HTERT RPE-1 (cell line): ENCODE results near the gene ZNF443.
"Not testable (repeated sequence)": the region's sequence is repeated elsewhere in the genome, so short reads cannot be mapped to it uniquely, and the experiment has no call there.

ENCODE experiments used
- in situ Hi-C: fragments of 300-500 bp; cut with MboI; formaldehyde crosslinking; loops from 4 replicates; pipeline ENCODE4 v1.14.3; 2020; ENCODE audit warnings: low sequenced_read_pairs

Gene ZNF443

GRCh38 chr19:12425236-12425887 is 15.5 kb downstream of the ZNF443 start:
- in situ Hi-C loops = no loop called here

GRCh38 chr19:12417273-12417672 is 23.5 kb downstream of the ZNF443 start:
- in situ Hi-C loops = not testable (repeated sequence)

- in situ Hi-C loops = no loop called here
These were observed 28.9 kb downstream of the ZNF443 start for GRCh38 chr19:12411893-12412292.

- in situ Hi-C loops = no loop called here
These were observed 40.0 kb downstream of the ZNF443 start, which contains the start of gene ZNF799 for GRCh38 chr19:12400633-12401502. Gene ZNF799, minus strand, starts transcription at chr19:12401271. Its CDS starts 201 bp downstream, at chr19:12401070.

- in situ Hi-C loops = not testable (repeated sequence)
These were observed 40.8 kb downstream of the ZNF443 start for GRCh38 chr19:12399901-12400632.

- in situ Hi-C loops = not testable (repeated sequence)
These were observed 49.7 kb downstream of the ZNF443 start for GRCh38 chr19:12391148-12391547.

- in situ Hi-C loops = not testable (repeated sequence)
These were observed 54.5 kb downstream of the ZNF443 start for GRCh38 chr19:12386365-12386764.

- in situ Hi-C loops = no loop called here
These were observed 60.4 kb downstream of the ZNF443 start for GRCh38 chr19:12380444-12380737.

- in situ Hi-C loops = no loop called here
These were observed 60.9 kb downstream of the ZNF443 start for GRCh38 chr19:12379732-12380443.
